Mucosa of rectum (tissue), 2 donors: ENCODE measurements around the gene SAE1.

ENCODE experiments used
- H3K27ac ChIP-seq, 2 donors: one replicate each; pipeline ENCODE4 v1.7.0; 2013; ENCODE audit warnings: inconsistent platforms in 2 of 2, low read depth in 2 of 2, low read length in 2 of 2
- H3K27me3 ChIP-seq, 2 donors: one replicate each; pipeline ENCODE4 v1.7.0; 2013; ENCODE audit warnings: low read length in 2 of 2; ENCODE audit not compliant: control insufficient read depth in 2 of 2, insufficient read depth in 2 of 2
- H3K36me3 ChIP-seq, 2 donors: one replicate each; pipeline ENCODE4 v1.7.0; 2013; ENCODE audit warnings: low read length in 2 of 2; ENCODE audit not compliant: control insufficient read depth in 2 of 2, insufficient read depth in 2 of 2
- H3K4me1 ChIP-seq, 2 donors: one replicate each; pipeline ENCODE4 v1.7.0; 2013; ENCODE audit warnings: low read length in 2 of 2, mild to moderate bottlenecking in 1 of 2; ENCODE audit not compliant: control insufficient read depth in 2 of 2, insufficient read depth in 2 of 2
- H3K4me3 ChIP-seq, 2 donors: one replicate each; pipeline ENCODE4 v1.7.0; 2013; ENCODE audit warnings: low read length in 2 of 2
- H3K9ac ChIP-seq, 2 donors: one replicate each; pipeline ENCODE4 v1.7.0; 2013; ENCODE audit warnings: low read length in 2 of 2, low read depth in 1 of 2, mild to moderate bottlenecking in 1 of 2
- H3K9me3 ChIP-seq, 2 donors: one replicate each; pipeline ENCODE4 v1.7.0; 2013; ENCODE audit warnings: low read length in 2 of 2; ENCODE audit not compliant: control insufficient read depth in 2 of 2
- donor health status: healthy.
- donor health status: Normal muscosa, but diverticular disease.

SAE1 gene

DNA sequence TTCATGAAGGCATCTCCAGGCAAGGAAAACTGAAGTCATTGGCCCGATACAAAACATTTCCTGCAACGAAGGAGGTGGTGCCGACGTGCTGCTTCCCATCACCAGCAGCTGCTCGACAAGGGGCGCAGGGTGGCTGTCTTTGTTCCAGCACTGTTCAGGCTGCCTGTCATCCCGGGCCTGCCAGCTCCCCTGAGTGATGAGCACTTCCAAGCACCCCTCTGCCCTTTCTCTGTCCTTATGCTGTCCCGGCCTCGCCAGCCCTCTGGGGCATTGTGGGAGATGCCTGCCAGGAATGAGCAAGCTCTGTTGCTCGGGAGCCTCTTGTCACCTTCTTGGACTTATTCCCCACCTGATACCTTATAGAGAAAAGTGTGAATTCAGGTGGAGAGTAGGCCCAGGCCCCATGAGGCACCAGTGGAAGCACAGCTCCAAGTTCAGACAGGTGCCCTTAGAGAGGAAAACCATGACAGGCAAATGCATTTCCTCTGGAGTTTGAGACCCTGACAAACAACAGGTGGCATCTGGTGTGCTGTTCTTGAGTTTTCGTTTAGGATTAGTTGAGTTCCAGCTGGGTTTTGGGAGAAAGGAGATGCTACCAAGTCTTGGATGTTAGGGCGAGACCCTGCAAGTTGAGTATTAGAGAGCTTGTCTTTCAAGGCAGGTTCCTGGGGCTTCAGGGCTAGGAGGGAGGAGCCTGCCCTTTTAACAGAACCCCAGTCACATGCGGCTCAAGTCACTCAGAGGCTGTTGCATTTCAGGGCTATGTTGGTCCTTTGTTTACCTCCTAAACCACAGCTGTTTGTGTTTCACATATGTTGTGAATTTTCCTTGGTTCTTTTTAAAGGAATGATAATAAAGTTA is 78.9 kb downstream of the SAE1 start:
- no peak overlapping the region for H3K9ac ChIP-seq
- H3K36me3 ChIP-seq, result peaks cover 29 to 45% of the 10 kb centered on the region in 2 donors

DNA sequence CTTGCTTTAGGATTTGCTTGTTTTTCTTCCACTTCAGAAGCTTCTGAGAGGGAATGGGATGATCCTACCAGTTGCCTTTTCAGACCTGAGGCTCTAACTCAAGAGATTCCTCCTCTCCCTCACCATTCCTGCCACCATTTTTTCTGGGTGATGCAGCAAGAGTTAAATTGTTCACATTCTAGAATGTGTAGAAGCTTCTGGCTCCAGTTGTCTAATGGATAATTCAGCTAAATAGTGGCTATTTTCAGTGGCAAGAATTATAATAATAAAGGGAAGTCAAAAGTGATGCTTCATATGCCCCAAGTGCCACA is 79.5 kb downstream of the SAE1 start:
- Histone ChIP-seq H3K9me3 (no peaks in the 10 kb centered on the region), H3K27me3 (no peaks in the 10 kb centered on the region), H3K9ac (peak overlapping the region; percentile 38 to 45), H3K4me1 (peaks cover 7% of the 10 kb centered on the region in 2 donors), H3K36me3 (peaks cover 24 to 39% of the 10 kb centered on the region in 2 donors), H3K27ac (no peak overlapping the region), H3K4me3 (no peak overlapping the region)

More for the DNA sequence above, 78.9 kb downstream of the SAE1 start:
- Histone ChIP-seq H3K9me3 (no peaks in the 10 kb centered on the region), H3K27me3 (no peaks in the 10 kb centered on the region), H3K4me3 (no peak overlapping the region), H3K27ac (no peak overlapping the region), H3K4me1 (peaks cover 7% of the 10 kb centered on the region in 2 donors)

DNA sequence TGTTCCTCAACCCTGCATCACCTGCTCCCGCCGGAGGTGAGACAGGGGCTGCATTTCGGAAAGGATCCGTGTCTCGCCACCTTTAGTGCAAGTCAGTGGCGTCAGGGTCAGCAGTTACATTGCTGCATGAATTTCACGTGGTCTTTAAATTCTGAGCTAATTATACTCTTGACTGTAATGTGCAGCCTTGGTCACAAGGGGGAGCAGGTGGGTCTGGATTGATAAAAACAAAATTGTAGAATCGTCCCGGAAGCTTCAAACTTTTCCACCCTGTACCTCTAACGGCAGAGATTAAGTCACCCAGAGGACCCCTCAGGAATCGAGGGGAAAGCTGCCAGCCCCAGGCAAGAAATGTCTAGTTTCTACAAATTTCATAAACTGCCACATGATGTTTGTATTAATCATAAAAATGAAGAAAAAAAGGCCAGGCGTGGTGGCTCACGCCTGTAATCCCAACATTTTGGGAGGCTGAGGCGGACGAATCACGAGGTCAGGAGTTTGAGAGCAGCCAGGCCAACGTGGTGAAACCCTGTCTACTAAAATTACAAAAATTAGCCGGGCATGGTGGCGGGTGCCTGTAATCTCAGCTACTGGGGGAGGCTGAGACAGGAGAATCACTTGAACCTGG is 80.2 kb downstream of the SAE1 start:
- Histone ChIP-seq H3K9me3 (no peaks in the 10 kb centered on the region), H3K27ac (peak overlapping the region in 1 of 2 donors; percentile 32), H3K9ac (peak overlapping the region; percentile 38 to 53), H3K4me3 (no peak overlapping the region), H3K36me3 (peaks cover 17 to 33% of the 10 kb centered on the region in 2 donors), H3K4me1 (peaks cover 7 to 11% of the 10 kb centered on the region in 2 donors), H3K27me3 (no peaks in the 10 kb centered on the region)

DNA sequence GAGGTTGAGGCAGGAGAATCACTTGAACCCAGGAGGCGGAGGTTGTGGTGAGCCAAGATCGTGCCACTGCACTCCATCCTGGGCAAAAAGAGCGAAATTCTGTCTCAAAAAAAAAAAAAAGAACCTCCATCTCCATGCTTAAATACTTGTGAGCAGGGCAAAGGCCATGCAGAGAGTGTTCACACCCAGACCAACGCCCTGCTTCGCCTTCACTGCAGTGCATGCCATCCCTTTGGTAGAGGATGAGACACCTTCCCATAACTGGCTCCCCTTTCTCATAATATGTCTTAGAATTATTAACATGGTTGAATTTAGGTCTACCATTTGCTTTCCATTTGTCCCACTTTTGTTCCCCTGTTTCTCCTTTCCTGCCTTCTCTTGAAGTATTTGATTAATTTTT is 84.9 kb downstream of the SAE1 start:
- Histone ChIP-seq H3K36me3 (peaks cover 0 to 6% of the 10 kb centered on the region in 2 donors), H3K4me3 (no peak overlapping the region), H3K4me1 (peaks cover 3 to 8% of the 10 kb centered on the region in 2 donors), H3K9me3 (no peaks in the 10 kb centered on the region), H3K9ac (no peak overlapping the region), H3K27ac (peak overlapping the region in 1 of 2 donors; percentile 23), H3K27me3 (no peaks in the 10 kb centered on the region)

DNA sequence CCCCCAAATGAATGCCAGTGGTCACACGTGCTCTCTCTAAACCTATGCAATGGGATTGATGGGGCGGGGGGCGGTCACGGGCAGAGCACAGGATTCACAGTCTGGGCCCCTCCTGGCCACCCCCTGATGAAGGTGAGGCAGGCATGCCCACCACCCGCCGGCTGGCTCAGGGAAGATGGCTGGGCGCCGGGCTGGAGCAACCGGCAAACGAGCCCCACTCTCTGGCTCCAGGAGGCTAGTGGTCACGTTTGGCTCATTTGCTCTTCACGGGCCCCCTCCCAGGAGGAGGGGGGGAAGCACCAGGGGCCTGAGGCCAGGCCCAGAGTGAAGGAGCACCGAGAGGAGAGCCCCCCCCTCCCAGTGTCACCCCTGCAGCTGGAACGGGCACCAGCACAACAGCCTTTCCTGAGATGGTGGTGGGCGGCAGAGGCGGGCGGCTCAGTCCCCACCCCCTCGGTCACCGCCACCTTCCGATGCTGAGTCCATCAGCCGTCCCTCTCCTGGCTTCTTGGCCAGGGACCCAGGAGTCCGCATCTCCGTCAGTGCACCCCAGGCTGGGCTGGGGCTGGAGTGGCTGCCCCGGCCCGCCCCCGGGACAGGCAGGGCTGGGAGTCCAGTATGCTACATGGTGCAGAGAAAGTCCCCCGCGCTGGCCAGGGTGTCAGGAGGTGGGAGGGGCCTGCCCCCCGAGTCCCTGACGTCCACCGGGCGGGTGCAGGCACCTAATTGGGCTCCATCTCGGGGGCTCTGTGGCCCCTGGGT is 90.6 kb downstream of the SAE1 start:
- H3K9me3 ChIP-seq, result no peaks in the 10 kb centered on the region
- peaks cover 0 to 3% of the 10 kb centered on the region in 2 donors for H3K4me1 ChIP-seq

DNA sequence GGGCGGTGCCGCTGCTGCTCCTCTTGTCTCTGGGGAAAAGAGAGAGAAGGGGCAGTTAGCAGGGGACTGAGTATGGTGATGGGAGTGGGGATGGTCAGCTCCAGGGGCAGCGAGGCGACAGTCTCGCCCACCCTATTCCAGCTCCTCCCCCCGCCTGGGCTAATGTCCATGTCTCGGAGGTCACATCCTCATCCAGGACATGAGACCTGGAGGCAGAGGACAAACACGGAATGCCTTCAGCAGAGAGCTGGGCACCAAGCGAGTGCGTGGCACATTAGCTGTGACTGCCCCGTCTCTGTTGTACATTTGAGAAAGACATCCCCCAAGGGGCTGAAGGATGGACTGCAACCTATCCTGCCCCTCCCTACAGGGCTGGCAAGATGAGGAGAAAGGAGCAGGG is 91.3 kb downstream of the SAE1 start:
- H3K36me3 ChIP-seq, result peaks cover 8 to 13% of the 10 kb centered on the region in 2 donors
- no peaks in the 10 kb centered on the region for H3K27me3 ChIP-seq
- peaks cover 5 to 8% of the 10 kb centered on the region in 2 donors for H3K4me1 ChIP-seq
- H3K9me3 ChIP-seq, result no peaks in the 10 kb centered on the region
- H3K27ac ChIP-seq, result no peak overlapping the region
- no peak overlapping the region for H3K4me3 ChIP-seq
- H3K9ac ChIP-seq, result no peak overlapping the region

More for the DNA sequence above, 90.6 kb downstream of the SAE1 start:
- peaks cover 8 to 13% of the 10 kb centered on the region in 2 donors for H3K36me3 ChIP-seq
- H3K27me3 ChIP-seq, result no peaks in the 10 kb centered on the region
- no peak overlapping the region for H3K4me3 ChIP-seq
- H3K27ac ChIP-seq, result no peak overlapping the region
- no peak overlapping the region for H3K9ac ChIP-seq

DNA sequence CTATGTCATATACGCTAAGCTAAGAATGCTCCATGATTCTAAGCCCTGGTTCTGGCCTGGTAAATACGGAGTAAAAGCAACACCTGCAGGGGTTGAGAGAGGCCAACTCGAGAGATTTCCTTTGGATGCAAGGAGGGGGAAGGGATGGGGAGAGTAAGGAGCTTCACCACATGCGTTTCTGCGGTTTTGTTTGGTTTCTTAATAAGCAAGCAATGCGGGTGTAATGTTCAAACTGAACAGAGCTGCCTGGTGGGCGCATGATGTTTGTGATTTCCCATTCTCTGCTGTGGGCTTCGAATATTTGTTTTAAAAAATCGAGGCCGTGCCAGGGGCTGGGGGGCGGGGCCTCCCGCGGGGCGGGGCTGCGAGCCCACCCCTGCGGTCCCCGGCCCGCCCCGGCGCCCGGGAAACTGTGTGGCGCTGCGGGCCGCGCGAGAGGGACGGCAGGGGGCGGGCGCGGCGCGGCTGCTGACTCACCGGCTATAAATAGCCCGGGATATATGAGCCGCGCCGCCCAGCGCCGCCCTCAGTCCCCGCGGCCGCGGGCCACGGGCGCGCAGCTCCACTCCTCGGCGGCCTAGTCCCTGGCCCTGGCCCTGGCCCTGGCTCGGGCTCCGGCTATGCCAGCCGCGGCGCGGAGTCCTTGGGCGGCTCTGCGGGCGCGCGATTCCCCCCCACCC is 95.3 kb downstream of the SAE1 start:
- peaks cover 33 to 36% of the 10 kb centered on the region in 2 donors for H3K4me1 ChIP-seq

DNA sequence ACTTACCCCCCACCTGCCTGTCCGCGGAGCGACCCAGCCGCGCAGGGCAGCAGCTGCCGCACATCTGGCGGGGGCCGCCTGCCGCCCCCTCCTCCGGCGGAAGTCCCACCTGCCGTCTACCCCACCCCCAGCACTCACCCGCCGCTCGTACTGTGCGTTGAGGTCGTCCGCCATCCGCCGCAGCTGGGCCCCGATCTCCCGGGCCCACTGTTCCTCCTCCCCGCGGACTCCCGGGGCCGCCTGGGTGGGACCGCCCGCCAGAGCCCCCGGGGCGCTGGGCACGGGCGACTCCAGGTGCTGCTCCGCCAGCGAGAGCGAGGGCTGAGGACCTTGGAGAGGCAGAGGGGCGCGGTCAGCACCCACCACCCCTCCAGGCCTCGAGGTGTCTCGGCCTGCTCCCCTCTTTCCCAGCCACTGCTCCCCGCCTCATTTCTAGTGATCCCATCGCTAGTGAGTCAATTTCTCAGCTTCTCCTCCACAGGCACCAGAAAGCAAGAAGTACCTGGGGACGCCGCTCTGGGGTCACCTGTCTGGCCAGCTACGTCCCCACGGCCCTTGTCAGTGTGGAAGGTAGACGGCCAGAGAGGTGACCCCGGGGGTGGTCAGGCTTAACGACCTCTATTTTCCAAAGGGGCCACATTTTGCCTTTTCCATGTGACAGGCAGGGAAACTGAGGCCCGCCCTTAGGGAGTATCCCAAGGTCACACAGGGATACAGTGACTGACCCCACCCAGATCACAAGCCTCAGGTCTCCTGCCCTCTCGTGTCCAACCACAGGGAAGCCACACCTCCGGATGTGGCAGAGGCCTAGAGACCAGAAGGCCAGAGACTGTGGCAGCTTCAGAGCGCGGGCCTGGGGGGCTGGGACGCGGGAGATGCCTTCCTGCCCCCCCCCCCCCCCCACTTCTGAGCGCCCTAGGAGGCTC is 96.1 kb downstream of the SAE1 start:
- Histone ChIP-seq H3K4me3 (peak overlapping the region; percentile 71 to 80), H3K27ac (peak overlapping the region; percentile 98 to 99), H3K27me3 (no peaks in the 10 kb centered on the region), H3K4me1 (peaks cover 39 to 41% of the 10 kb centered on the region in 2 donors), H3K9ac (peak overlapping the region; percentile 80 to 96), H3K36me3 (peaks cover 4 to 7% of the 10 kb centered on the region in 2 donors), H3K9me3 (no peaks in the 10 kb centered on the region)

More for the DNA sequence above, 95.3 kb downstream of the SAE1 start:
- Histone ChIP-seq H3K27me3 (no peaks in the 10 kb centered on the region), H3K9ac (peak overlapping the region; percentile 5 to 96), H3K36me3 (peaks cover 7 to 8% of the 10 kb centered on the region in 2 donors), H3K4me3 (peak overlapping the region; percentile 67 to 80), H3K27ac (peak overlapping the region; percentile 98 to 99), H3K9me3 (no peaks in the 10 kb centered on the region)
